Stimulated activated CD4-positive, alpha-beta T cell treated with anti-CD3 and anti-CD28 coated beads, Interleukin-12 subunit alpha, Interleukin-12 subunit beta, amount 100 ng/mL, for 24 hours (primary cell): ENCODE measurements around the gene PIWIL1.

ENCODE experiments used
- DNase-seq, 2 experiments: peaks; one replicate each; pipeline ENCODE4 v3.0.0-alpha.2; 2020; ENCODE audit warnings: low read depth in 2 of 2

PIWIL1 gene

GRCh38 chr12:130374083-130374482, 36.4 kb downstream of the PIWIL1 start:
- no peak for DNase-seq

GRCh38 chr12:130375296-130376287, 37.9 kb downstream of the PIWIL1 start:
- DNase-seq, result no peak

GRCh38 chr12:130382818-130383217, 45.1 kb downstream of the PIWIL1 start:
- no peak for DNase-seq

GRCh38 chr12:130384234-130384633, 46.5 kb downstream of the PIWIL1 start:
- DNase-seq, result no peak

- no peak for DNase-seq
Observed at GRCh38 chr12:130385193-130385592, 47.5 kb downstream of the PIWIL1 start.

GRCh38 chr12:130391186-130391585, 53.5 kb downstream of the PIWIL1 start:
- no peak for DNase-seq

GRCh38 chr12:130394906-130395305, 57.2 kb downstream of the PIWIL1 start:
- no peak for DNase-seq

GRCh38 chr12:130396667-130397066, 59.0 kb downstream of the PIWIL1 start:
- no peak for DNase-seq

GRCh38 chr12:130398100-130398848, 60.6 kb downstream of the PIWIL1 start:
- no peak for DNase-seq

GRCh38 chr12:130401703-130402102, 64.0 kb downstream of the PIWIL1 start:
- DNase-seq, result no peak

- no peak for DNase-seq
Observed at GRCh38 chr12:130405332-130405731, 67.6 kb downstream of the PIWIL1 start.

GRCh38 chr12:130412384-130412783, 74.7 kb downstream of the PIWIL1 start:
- no peak for DNase-seq

- DNase-seq, result no peak
Observed at GRCh38 chr12:130413909-130414308, 76.2 kb downstream of the PIWIL1 start.

- no peak for DNase-seq
Observed at GRCh38 chr12:130414381-130414780, 76.7 kb downstream of the PIWIL1 start.

GRCh38 chr12:130418251-130418650, 80.6 kb downstream of the PIWIL1 start:
- DNase-seq, result no peak

- no peak for DNase-seq
Observed at GRCh38 chr12:130419116-130419515, 81.4 kb downstream of the PIWIL1 start.

- no peak for DNase-seq
Observed at GRCh38 chr12:130420071-130420470, 82.4 kb downstream of the PIWIL1 start.

- DNase-seq, result no peak
Observed at GRCh38 chr12:130421896-130422295, 84.2 kb downstream of the PIWIL1 start.
